AG08395 (cell line): ENCODE data around the gene TTC3.
"Not testable (repeated sequence)": the region's sequence is repeated elsewhere in the genome, so short reads cannot be mapped to it uniquely, and the experiment has no call there.

Experiments used
- DNase-seq: peaks from one replicate; pipeline ENCODE4 v3.0.0; 2012; ENCODE audit warnings: mixed read lengths, low spot score

TTC3 gene

DNA sequence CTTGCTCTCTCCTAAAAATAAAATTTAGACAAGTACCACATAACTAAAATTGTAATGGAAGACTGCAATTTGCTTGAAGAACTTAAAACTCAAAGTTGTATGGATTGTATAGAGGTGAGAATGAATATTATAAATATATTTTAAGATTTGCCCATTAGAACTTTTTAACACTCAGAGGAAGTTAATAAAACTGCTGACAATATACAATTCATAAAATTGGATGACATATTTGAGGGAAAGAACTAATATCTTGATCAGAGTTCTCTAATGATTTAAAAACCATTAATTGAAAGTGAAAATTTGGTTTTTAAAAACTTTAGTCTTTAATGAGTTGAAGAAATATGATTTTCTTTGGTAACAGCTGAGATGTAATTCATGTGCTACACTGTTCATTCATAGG is 20.9 kb downstream of the TTC3 start:
- no peak for DNase-seq

DNA sequence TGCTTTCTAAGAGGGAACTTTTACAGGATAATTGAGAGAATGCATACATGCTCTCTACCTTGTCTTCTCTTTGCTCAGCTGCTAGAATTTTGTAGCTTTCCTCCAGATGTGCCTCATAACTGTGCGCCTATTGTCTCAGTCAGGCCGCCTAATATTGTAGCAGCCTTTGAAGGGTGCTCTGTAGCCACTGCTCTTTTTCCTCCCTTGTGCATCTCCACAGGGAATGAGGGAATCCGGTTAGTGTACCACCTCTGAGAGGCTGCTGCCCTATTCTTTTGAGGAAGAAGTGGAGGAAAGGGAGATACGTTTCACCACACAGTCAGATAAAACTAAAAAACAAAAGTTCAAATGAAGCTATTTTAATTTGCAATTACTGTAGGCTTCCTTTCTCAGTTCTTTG is 22.8 kb downstream of the TTC3 start:
- no peak for DNase-seq

DNA sequence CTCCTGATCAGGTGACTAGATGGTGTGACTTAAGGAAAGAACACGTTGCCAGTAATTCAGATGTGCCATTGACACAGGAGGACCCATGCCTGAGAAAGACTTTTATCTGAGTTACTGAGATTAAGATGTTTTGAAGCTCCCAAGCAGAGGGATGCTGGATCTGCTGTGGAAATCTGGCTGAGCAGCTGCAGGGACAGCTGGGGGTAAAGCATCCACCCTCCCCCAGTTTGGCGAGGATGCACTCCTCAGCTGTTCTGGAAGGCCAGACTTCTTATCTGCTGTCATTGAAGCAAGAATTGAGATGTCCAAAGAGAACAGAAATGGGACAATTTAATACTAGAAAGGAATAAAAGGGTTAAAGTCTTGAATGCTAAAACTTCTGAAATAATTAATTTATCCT is 25.7 kb downstream of the TTC3 start:
- no peak for DNase-seq

DNA sequence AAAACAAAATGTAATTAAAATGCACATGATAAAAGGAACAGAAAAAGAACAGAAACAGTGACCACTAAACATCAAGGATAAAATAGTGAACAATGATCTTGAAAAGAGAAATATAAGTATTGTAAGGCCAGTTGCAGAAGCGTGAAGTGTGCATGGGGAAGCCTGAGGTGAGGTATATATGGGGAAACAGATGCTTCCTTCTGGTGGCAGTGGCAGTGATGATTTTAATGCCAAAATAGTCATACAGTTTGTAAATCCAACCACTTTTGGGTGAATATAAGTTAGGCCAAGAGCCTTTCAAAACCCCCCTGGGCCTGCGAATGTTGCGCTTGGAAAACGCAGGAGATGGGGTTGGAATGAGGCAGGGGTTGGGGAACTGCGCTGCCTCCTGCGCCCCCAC is 27.3 kb downstream of the TTC3 start:
- DNase-seq = no peak

DNA sequence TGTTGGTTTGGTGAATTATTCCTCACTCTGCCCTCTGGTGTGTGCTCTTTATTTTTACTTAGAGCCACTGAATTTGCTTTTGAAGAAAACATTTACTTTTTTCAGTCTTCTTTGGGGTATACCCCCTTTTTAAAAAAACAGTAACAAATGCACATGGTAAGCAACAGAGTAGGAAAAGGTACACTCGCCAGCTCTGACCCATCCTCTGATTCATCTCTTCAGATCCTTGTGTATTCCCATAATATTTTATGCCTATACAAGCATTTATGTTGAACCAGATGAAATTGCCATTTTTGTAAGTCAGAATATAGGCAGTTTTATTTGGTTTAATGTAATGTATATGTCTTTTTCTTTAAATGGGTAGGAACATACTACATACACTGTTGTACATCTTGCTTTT is 28.3 kb downstream of the TTC3 start:
- DNase-seq = no peak

DNA sequence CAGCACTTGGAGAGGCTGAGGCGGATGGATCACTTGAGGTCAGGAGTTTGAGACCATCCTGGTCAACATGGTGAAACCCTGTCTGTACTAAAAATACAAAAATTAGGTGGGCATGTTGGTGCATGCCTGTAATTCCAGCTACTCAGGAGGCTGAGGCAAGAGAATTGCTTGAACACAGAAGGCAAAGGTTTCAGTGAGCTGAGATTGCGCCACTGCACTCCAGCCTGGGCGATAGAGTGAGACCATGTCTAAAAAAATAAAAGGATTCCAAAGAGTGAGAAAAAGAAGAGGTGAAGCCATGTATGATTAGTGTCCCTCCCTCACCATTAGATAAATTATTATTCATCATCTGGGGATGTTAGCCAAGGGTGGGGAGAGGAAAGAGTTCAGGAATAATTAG is 29.7 kb downstream of the TTC3 start:
- DNase-seq = not testable (repeated sequence)

DNA sequence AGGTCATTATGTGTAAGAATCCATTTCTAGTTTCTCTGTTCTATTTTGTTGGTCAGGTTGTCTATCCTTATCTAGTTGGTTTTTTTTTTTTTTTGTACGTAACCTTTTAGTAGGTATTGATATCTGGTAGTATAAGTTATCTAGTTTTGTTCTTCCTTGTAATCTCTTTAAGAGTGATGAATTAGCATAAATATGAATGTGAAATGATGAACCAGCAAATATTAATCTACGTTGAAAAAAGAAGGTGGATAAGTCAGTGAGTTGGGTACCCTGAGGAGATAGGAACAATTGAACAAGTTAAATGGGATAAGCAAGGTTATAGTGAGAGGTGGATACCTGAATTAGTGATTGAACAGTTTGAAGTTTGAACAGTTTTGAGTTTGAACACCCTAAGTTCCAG is 33.9 kb downstream of the TTC3 start:
- no peak for DNase-seq

DNA sequence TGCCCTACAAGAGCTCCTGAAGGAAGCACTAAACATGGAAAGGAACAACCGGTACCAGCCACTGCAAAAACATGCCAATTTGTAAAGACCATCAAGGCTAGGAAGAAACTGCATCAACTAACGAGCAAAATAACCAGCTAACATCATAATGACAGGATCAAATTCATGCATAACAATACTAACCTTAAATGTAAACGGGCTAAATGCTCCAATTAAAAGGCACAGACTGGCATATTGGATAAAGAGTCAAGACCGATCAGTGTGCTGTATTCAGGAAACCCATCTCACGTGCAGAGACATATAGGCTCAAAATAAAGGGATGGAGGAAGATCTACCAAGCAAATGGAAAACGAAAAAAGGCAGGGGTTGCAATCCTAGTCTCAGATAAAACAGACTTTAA is 38.0 kb downstream of the TTC3 start:
- DNase-seq = not testable (repeated sequence)

DNA sequence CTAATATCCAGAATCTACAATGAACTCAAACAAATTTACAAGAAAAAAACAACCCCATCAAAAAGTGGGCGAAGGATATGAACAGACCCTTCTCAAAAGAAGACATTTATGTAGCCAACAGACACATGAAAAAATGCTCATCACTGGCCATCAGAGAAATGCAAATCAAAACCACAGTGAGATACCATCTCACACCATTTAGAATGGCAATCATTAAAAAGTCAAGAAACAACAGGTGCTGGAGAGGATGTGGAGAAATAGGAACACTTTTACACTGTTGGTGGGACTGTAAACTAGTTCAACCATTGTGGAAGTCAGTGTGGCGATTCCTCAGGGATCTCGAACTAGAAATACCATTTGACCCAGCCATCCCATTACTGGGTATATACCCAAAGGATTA is 41.2 kb downstream of the TTC3 start:
- DNase-seq = not testable (repeated sequence)

DNA sequence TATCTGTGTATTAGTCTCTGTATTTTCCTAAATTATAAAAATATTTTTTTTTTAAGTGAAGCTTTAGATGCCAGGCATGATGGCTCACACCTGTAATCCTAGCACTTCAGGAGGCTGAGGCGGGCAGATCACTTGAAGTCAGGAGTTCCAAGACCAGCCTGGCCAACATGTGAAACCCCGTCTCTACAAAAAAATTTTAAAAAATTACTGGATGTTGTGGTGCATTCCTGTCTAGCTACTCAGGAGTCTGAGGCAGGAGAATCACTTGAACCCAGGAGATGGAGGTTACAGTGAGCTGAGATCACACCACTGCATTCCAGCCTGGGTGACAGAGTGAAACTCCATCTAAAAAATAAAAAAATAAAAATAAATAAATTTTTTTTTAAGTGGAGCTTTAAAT is 43.4 kb downstream of the TTC3 start:
- DNase-seq = not testable (repeated sequence)

DNA sequence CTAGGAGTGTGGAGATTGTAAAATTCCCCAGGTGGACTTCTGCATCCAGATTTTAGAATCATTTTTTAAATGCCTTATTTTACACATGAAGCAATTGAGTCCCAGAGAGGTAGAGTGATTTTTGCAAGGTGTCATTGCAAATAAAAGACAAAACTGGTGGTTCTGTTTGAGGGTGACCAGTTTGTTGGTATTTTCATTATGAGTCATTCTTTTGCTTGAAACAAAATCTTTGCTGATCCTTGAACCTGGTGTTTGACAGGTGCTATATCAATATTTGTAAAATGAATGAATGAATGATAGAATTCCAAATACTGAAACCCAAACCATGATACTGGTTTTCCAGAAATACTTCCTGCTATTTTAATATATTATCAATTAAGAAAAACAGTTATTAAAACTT is 44.1 kb downstream of the TTC3 start:
- DNase-seq = no peak

DNA sequence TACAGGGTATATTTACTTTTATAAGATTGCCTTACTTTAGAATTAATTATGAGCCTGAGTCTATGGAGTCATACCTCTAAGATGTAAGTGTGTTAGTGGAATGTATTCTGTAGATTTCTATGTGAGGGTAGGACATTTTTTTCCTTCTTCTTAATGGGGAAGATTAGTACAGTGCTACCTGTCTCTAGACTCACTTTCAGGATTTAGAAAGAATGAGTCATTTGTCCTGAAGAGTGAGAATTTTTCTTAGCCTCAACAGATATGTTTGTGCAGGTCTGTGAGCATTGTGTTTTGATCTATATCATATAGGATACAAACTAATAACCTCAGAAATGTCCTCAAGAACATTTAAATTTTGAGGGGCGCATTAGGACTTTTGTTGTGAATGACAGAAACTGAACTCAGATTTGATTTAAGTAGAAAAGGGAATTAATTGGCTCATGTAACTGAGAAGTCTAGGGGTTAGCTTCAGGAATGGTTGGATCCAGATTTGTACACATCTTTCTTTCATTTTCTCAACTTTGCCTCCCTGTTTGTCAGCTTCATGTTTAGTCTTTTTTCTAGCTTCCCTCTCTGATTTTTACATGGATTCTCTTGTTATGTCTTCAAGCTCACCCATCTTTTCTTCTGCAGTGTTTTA is 45.3 kb downstream of the TTC3 start:
- DNase-seq = no peak

DNA sequence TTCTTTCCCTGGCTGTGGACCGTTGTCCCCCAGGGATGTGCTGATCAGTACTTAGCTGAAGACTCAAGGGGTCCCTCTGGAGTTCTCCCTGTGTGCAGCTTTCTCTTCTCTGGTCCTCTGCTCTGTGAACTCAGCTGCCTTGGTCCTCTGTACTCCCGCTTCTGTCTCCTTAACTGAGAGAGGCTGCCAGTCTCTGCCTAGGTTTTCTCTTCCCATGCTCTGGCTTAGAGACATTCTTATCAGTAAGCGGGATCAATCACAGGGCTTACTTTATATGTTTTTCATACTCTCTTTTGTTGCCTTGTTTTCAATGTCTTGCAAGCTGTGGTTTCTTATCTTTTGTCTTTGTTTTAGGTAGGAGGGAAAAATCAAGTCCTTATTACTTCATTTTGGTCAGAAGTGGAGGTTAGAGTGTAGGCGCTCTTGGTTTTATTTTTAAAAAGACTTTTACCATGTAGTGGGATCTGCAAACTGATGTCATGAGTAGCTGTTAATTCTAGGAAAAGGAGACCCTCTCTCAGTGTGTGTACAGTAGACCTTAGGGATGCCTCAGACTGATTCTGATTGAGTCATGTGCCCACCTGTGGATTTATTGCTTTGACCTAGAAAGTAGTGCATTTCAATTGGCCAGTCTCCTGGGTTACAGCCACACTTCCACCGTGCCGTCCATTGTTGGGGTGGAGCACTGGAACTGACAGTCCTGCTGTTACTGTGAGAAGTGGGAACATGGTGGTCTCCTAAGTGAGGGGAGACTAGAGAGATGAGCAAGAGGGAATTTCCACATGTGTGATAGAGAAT is 46.6 kb downstream of the TTC3 start:
- DNase-seq = no peak

DNA sequence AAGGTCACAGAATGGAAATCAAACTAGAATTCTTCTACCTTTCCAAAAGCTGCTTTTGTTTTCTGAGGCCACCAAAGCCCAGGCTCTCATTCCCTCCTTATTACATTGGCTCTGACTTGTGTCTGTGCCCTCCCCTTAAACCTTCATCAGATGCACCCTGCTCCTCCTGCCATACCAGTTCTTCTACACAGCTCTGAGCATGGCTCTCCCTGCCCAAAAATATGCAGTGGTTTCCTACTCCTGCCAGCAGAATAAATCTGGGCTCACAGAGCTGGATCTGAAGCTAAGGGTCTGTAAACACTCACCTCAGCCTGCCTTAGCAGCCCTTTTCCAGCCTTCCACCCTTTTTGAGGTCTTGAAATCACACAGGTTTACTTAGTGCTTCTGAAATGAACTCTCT is 55.0 kb downstream of the TTC3 start:
- no peak for DNase-seq

DNA sequence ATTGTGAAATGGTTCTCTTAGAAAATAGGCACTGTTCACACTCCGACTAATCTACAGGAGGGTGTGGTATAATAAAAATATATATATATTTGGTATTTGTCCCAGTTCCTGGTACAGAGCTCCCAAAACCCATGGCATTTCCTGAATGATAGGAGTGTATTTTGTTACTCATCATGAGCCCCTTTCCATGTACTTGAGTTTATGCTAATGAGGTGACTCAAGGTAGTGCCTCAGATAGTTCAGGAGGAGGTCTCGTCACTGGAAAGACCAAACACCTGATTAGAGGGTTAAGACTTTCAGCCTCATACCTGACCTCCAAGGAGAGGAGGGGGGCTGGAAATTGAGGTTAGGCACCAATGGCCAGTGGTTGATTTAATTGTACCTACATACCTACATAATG is 57.9 kb downstream of the TTC3 start:
- DNase-seq = no peak

DNA sequence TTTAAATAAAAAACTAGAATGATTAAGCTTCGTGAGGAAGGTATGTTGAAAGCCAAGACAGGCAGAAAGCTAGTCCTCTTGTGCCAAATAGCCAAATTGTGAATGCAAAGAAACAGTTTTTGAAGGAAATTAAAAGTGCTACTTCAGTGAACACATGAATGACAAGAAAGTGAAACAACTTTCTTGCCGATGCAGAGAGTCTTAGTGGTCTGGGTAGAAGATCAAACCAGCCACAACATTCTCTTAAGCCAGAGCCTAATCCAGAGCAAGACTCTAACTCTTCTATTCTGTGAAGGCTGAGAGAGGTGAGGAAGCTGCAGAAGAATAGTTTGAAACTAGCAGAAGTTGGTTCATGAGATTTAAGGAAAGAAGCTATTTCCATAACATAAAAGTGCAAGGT is 63.2 kb downstream of the TTC3 start:
- no peak for DNase-seq

DNA sequence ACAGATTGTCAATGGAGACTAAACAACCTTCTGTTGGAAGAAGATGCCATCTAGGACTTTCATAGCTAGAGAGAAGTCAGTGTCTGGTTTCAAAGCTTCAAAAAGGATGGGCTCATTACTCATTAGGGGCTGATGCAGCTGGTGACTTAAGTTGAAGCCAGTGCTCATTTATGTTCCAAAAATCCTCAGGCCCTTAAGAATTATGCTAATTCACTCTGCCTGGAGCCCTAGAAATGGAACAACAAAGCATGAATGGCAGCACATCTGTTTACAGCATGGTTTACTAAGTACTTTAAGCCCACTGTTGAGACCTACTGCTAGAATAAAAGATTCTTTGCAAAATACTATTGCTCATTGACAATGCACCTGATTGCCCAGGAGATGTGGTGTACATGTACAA is 63.7 kb downstream of the TTC3 start:
- DNase-seq = no peak

DNA sequence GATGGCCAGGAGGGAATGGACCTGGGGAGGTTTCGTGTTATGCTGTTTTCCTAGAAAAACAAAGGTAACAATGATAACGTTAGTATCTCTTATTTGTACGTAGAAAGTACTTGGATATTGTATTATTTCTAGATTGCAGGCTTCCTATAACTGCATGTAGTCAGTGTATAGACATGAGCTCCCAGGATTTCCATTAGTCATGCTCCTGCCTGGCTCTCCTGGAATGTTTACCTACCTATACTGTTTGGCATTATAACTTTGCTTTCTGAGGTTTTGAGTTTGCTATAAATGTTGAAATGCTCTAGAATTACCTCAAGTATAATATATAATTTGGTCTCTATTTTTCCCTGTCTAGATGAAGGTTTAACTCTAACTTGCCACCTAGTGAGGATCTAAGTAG is 66.1 kb downstream of the TTC3 start:
- no peak for DNase-seq

DNA sequence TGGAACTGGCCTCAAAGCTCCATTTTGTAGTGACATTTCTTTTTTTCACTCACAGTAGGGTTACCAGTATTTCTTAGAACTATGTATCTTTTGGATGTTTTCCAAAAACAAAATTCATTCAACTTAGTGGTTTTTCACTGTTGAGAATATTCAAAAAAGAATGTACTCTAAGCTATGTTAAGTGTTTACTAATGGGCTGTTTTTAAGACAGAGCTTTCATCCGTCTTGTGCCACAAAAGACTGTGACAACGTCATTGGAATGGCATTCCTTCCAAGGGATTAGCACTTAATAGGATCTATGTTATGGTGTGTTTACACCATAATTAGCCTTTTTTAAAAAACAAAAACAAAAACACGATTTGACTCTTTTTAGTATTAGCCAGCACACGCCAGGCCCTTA is 66.8 kb downstream of the TTC3 start:
- peak; percentile 14 for DNase-seq

DNA sequence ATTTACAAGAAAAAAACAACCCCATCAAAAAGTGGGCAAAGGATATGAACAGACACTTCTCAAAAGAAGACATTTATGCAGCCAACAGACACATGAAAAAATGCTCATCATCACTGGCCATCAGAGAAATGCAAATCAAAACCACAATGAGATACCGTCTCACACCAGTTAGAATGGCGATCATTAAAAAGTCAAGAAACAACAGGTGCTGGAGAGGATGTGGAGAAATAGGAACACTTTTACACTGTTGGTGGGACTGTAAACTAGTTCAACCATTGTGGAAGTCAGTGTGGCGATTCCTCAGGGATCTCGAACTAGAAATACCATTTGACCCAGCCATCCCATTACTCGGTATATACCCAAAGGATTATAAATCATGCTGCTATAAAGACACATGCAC is 70.3 kb downstream of the TTC3 start:
- DNase-seq = not testable (repeated sequence)

DNA sequence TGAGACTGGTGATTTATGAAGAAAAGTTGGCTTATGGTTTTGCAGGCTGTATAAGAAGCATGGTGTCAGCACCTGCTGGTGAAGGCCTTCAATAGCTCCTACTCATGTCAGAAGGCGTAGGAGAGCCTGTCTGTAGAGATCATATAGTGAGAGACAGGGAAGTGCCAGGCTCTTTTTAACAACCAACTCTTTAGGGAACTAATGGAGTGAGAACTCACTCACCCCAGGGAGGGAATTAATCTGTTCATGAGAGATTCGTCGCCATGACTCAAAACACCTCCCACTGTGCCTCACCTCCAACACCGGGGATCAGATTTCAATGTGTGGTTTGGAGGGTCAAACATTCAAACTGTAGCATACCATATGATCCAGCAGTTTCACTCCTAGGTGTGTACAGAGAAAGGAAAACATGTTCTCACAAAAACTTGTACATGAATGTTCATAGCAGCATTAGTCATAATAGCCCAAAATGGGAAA is 72.6 kb downstream of the TTC3 start:
- no peak for DNase-seq

DNA sequence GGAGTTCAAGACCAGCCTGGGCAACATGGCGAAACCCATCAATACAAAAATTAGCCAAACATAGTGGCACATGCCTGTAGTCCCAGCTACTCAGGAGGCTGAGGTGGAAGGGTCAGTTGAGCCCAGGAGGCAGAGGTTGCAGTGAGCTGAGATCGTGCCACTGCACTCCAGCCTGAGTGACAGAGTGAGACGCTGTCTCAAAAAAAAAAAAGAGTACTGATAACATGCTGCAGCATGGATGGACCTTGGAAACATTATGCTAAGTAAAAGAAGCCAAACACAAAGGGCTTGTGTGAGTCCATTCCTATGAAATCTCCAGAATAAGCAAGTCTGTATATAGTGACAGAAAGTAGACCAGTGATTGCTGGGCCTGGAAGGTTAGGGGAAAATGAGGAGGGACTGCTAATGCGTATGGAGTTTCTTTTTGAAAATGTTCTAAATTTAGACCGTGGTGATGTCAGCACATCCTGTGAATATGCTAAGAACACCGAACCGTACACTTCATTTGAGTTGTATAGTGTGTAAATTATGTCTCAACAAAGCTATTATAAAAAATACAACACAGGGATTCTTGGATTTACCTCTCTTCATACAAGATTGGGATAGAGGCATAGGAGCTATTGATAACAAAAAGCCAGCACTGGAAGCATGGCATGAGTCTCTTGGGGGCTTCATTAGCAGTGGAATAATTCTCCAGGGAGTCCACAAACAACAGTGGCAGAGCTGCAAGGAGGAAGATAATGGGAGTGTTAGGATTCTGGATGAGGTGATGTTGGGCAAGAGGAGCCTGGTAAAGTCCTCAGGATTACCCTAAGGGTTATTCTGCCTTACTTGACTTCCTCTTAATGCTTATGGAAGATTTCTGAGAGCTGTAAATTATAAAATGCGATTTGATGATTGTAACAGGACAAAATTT is 73.5 kb downstream of the TTC3 start:
- DNase-seq = no peak

DNA sequence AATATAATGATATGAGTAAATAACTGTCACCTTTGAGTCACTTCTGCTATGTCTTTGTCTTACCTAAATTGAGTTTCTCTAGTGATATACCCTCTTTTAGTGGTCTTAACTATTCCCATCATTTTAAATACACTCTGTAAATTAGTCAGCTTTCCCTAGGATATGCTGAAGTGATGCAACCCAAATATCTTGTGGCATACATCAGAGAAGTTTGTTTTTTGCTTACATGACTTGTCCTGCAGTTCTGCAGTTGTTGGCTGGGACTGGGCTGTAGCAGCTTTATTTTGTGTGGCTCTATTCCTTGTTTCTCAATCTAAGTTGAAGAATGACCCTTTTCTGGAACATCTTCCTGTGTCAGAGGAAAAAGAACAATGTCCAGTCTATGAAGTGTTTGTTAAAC is 76.4 kb downstream of the TTC3 start:
- peak; percentile 64 for DNase-seq
